ENCODE data around the gene FILIP1L. TPM values are rescaled to one million over a fixed set of nuclear protein-coding genes. Genes with fewer than 3 reads are reported as not detected.

FILIP1L gene
- total and polyA plus RNA-seq, 11 donors, result 18.2 to 120 (median 77.3) TPM

DNA sequence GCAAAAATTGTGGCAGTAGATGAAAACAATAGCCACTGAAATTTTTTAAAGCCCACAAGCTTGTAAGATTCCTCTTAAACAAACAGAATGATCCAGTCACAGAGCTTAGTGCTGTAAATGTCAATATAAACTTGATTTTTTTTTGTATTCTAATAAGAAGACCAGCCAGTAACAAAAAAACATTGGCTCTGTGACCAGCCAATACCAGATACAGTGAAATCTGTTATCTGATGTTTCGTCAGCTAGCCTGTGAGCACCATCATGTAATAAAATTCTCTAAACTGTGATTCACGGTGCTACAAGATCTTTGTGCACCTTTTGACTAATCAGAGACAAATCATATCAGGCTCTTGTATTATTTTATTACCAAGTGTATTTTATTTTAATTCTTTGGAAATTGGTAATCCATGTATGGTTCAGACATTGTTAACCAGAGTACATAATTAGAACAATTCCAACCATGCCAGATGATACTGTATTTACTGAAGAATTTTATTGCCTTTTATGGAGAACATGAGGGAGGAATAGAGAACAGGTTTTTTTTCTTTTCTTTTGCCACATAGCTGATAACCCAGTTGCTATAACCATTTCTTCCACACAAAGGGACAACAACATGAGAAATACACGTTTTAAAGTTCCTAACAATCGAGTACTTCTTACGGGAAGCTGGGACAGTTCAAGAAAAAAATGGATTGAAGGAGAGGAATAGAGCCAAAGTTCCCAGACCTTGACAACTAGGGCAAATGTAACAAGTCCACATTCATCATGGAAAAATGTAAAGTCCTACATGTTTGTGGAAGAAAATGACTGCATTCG, 71.9 kb downstream of the FILIP1L start:
- TF ChIP-seq POLR2A (IDR thresholded peaks at IDR 0.05) (no peak), CTCF (IDR thresholded peaks at IDR 0.05) (no peak)
- H3K36me3 ChIP-seq, result no peaks in the 10 kb centered on the region
- DNase-seq (no peak), ATAC-seq (peak in 2 of 4 donors; percentile 10 to 27)
- H3K4me3 ChIP-seq, result no peak overlapping the region
- intact Hi-C loops (cut with DNase I), result loop anchor here in 8 of 10 donors (5.0 to 10.0 kb wide), 7 partner anchors 35 to 168 kb away; no protein-coding TSS in a partner anchor
- 45 to 62% (median 58%) methylated on average over 6 of the region's 6 CpGs for WGBS, 4 donors
- no peaks in the 10 kb centered on the region for H3K27me3 ChIP-seq
- peak overlapping the region; percentile 81 to 93 (median 91) for H3K27ac ChIP-seq
- H3K9me3 ChIP-seq, result no peaks in the 10 kb centered on the region
- H3K4me1 ChIP-seq, result peaks cover 20 to 77% (median 51%) of the 10 kb centered on the region in 12 donors

DNA sequence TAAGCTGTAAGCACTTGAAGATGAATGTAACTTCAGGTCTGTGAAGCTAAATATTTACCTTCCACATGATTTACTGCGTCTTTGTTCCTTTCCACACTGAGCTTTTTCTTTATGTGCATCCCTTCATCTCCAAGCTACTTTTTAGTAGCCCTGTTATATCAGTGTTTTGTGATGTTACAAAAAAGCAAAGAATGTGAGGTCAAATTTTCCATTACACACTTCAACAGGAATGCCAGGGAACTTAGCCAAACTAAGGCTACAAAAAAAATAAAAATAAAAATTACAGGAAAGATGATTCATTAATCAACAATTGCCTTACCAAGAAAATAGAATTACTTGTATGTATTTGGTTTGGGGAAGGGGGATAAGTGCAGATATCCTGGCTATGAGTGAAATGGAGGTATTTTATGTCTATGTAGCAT, 73.0 kb downstream of the FILIP1L start:
- 20 to 66% (median 48%) methylated on average over 1 of the region's 1 CpG for whole genome bisulfite sequencing, 4 donors
- peak in 1 of 5 donors; percentile 25 for DNase-seq

GRCh38 chr3:100040451-100041225, 73.7 kb downstream of the FILIP1L start:
- WGBS, 4 donors, result 35 to 53% (median 43%) methylated on average over 3 of the region's 3 CpGs
- intact Hi-C loops (cut with DNase I), result loop anchor here in 8 of 10 donors (2.0 to 10.0 kb wide), 8 partner anchors 33 to 166 kb away; no protein-coding TSS in a partner anchor
- Histone ChIP-seq H3K27me3 (no peaks in the 10 kb centered on the region), H3K4me1 (peaks cover 17 to 59% (median 35%) of the 10 kb centered on the region in 12 donors), H3K9me3 (no peaks in the 10 kb centered on the region), H3K27ac (peak overlapping the region; percentile 81 to 93 (median 91)), H3K36me3 (no peaks in the 10 kb centered on the region), H3K4me3 (peak overlapping the region in 1 of 12 donors; percentile 1)
- ATAC-seq (peak; percentile 88 to 96 (median 90)), DNase-seq (peak in 4 of 5 donors; percentile 42 to 61 (median 58))
- no peak for TF ChIP-seq CTCF (IDR thresholded peaks at IDR 0.05)

More for the DNA sequence above, 73.0 kb downstream of the FILIP1L start:
- Histone ChIP-seq H3K4me3 (peak overlapping the region in 1 of 12 donors; percentile 1), H3K9me3 (no peaks in the 10 kb centered on the region), H3K27ac (peak overlapping the region; percentile 81 to 93 (median 91)), H3K36me3 (no peaks in the 10 kb centered on the region), H3K27me3 (no peaks in the 10 kb centered on the region), H3K4me1 (peaks cover 20 to 66% (median 41%) of the 10 kb centered on the region in 12 donors)
- no peak for TF ChIP-seq CTCF (IDR thresholded peaks at IDR 0.05)
- peak in 1 of 2 donors; percentile 26 for TF ChIP-seq POLR2A (IDR thresholded peaks at IDR 0.05)
- intact Hi-C loops (cut with DNase I), result loop anchor here in 8 of 10 donors (2.0 to 10.0 kb wide), 8 partner anchors 34 to 167 kb away; no protein-coding TSS in a partner anchor
- peak; percentile 17 to 59 (median 54) for ATAC-seq

DNA sequence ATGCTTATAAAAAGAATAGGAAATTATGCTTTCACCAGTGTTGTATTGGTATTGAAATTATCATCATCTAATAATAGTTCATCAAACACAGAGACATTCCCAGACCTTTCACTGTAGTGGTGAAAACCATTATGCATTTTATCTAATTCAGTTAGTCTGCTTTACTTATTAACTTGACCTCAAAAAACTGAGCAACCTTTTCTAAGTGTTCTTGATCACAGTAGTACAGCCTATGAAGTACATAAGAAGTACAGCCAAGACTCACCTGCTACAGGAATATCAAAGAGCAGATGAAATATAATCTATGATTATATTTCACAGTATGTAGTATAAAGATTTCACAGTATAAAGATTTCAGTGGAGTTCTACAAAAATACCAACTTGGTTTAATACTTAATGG, 75.2 kb downstream of the FILIP1L start:
- H3K9me3 ChIP-seq, result no peaks in the 10 kb centered on the region
- ATAC-seq, result no peak
- TF ChIP-seq POLR2A (IDR thresholded peaks at IDR 0.05) (no peak), CTCF (IDR thresholded peaks at IDR 0.05) (no peak)
- H3K27ac ChIP-seq, result peak overlapping the region in 6 of 12 donors; percentile 18 to 93 (median 90)
- H3K27me3 ChIP-seq, result no peaks in the 10 kb centered on the region
- peaks cover 17 to 44% (median 33%) of the 10 kb centered on the region in 12 donors for H3K4me1 ChIP-seq
- intact Hi-C loops (cut with DNase I), result no loop called here
- DNase-seq, result no peak
- H3K36me3 ChIP-seq, result no peaks in the 10 kb centered on the region
- H3K4me3 ChIP-seq, result no peak overlapping the region

Data from heart left ventricle (tissue), 16 donors.